Activated CD8-positive, alpha-beta memory T cell treated with anti-CD3 and anti-CD28 coated beads for 48 hours (primary cell): ENCODE data around the gene CDH4.

Experiments used
- DNase-seq, 3 experiments: peaks; one replicate each; pipeline ENCODE4 v3.0.0-alpha.2; 2020; ENCODE audit warnings: low read depth in 2 of 3, low spot score in 2 of 3

The CDH4 gene

DNA sequence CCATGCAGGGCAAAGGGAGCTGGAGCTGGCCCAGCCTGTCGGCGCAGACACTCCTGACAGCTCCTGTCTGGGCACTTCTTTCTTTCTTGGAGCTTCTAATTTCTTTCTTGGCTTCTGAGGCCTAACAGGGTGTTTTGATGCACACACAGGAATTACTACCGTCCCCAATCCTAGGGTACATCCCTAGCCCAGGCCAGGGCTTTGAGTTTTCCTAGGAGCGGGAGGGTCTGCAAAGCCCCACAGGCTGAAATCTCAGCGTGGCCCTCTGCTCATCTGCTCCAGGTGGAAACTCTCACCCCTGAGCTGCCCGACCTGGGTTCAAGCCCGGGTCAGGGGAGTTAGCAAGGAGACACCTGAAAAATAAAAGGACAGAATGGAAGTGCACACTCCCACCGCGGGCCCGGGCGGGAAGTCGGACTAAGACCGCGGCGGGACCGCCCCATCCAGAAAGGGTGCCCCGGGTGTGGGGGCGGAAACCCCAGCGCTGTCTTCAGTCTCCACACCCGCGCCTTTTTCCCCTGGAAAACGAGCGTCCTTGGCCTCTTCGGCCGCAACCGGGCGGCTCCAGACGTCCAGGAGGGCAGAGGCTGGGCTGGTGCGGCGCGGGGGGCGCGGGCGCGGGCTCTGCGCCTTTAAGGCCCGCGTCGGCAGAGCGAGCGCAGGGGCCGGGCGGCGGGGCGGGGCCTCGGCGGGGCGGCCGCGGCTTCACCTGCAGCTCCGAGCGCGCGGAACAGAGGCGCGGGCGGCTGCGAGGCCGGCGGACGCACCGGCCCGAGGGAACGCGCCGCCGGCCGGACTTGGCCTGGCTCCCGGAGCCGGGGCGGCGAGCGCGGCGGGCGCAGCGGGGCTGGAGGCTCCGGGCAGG lies at the start of gene CDH4:
CDH4 (plus strand) TSS at position 733 of the 865 bp plus-strand sequence.
- no peak for DNase-seq

DNA sequence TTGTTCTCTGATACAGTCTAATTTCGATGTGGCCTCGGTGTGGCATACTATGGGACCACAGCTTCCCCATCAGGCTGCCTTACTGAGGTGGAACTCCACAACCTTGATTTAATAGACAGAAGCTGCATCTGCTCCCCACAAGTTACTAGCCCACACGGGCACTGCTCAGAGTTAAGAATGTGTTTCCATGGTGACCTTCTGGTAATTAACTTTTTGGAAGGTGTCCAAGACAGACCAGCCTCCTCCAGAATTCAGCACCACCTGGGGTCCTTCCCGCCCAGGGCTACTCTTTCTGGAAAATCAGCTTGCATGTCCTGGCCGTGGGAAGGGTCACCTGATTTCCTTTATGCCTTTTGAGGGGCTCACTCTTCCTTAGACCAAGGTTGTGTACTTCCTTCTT lies 48.7 kb upstream of the CDH4 start:
- DNase-seq: no peak

DNA sequence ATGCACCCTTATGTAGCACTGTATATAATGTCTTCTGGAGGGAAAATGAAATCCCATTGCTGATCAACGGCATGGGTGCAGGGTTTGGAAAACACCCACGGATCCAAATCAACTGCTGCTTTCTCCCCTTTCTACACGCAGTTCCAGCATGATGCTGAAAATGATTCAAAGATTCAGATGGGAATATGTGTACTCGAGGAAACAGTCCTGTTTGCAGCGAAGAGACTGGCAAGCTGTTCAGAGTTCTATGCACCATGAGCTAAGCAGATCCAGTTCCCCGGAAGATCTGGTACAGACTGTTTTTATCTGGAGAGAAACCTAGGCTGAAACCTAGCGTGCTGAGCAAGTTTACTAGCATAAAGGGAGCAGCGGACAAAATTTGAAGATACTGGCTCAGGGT lies 47.9 kb upstream of the CDH4 start:
- no peak for DNase-seq

DNA sequence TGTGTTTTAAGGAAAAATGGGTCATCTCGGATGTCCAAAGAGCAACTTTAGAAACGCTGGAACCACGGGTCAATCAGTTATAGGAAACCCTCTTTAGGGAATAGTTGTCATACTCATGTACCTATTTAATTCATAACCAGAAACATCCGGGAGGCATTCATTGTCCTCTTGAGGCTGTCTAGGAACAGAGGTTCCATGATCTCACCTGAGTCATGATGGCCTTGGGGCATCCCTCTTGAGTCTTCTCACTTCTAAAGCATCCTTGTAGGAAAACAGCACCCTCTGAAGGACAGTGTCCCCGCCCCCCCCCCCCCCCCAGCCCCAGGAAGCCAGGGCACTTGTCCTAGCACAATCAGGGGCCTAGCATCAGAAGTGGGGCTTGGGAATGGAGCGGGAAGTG lies 46.3 kb upstream of the CDH4 start:
- no peak for DNase-seq

DNA sequence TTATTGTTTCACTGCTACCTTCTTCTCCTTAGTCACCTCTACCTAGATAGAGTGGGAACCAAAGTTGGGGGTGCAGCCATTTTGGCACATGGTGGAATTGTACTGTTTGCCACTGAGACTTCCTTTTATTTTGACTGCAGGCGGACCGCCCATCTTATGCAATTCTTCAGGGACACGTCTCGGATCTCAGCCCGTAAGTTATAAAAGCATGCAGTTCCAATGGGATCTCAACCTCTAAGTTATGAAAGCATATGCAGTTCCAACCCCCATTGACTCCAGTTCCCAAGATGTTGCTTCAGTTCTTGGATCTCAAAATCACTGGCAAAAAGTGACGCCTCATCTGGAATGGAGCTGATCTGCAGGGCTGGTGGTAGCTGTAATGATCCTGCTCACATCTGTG lies 41.2 kb upstream of the CDH4 start:
- no peak for DNase-seq

DNA sequence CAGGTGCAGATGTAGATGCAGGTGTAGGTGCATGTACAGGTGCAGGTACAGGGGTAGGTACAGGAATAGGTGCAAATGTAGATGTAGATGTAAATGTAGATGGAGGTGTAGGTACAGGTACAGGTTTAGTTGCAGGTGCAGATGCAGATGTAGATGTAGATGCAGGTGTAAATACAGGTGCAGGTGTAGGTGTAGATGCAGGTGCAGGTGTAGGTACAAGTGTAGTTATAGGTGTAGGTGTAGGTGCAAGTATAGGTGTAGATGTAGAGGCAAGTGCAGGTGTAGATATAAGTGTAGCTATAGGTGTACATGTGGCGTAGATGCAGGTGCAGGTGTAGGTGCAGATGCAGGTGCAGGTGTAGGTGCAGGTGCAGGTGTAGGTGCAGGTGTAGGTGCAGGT lies 34.2 kb upstream of the CDH4 start:
- no peak for DNase-seq

DNA sequence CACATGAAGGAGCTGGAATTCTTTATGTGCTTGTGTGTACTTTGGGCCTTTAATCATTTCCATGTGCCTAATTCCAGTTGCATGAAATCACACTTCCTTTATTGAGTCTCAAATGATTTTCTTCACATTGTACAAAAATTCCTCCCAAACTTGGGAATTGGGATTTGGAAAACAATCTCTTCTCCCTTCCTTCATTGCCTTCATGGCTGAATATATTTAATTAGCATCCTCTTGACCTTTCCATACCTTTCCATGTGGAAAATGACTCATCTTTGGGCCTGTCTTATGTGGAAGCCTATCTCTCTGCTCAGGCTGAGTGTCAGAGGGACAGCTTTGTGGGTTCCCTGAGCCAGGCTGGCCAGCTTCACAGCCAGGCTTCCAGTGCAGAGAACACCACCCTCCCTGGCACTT lies 33.0 kb upstream of the CDH4 start:
- no peak for DNase-seq

DNA sequence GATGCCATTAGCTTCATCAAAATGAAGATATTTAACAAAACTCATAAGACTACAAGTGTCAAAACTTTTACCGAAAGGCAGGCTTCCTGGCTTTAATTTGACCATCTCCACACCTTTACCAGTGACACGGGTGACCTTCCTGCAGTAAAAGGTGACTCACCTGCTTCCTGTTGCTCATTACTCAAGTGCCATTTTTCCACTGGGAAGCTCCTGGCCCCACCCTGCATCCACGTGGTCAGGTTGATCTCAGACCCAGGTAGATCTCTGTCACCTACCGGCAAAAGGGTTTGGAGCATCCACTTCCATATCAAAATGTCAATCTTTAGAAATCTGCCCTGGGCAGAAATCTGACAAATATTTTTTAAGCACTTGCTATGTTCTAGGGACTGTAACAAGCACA lies 31.9 kb upstream of the CDH4 start:
- DNase-seq: no peak

DNA sequence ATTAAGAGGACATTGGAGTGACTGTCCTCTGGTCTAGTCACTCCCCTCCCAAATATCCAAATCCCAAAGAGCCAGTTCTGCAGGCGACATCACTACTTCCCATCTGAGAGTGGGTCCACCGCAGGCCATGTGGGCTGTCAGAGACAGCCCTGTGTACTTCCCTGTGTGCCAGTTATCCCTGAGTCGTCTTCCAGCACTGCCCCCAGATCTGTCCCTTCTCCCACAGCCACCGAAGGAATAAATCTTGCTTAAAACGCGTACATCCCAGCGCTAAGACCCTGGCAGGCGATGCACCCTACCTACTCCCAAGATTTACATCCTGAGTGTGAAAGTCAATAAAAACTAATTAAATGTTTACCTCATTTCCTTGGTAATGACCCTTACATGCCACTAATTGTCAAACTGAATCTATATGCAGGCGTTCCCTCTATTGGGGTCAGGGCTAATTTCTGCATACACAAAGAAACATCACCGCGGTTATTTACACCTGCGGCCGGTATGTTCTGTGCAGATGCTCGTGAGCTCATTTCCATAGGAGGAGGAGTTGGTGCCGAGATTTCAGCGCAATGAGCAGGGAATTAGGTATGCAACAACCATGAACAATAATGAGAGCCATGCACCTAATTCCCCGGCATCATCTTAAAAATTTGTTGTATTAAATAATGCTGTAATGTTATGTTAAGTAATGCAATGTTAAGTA lies 31.3 kb upstream of the CDH4 start:
- DNase-seq: no peak

DNA sequence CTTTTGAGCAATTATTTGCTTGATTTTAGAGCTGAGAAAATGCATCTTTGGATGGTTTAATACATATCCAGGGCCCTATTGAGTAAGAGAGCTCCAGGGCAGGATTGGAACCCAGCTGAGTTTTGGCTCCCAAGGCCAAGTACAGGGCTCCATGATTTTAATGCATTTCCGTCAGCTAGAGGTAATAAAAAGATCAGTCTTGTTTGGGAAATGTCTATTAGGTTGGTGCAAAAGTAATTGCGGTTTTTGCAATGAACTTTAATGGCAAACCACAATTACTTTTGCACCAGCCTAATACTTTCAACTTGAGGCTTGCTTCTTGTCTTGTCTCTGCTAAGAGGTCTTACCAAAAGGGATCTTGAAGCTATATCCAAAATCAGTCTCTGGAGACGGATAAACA lies 29.4 kb upstream of the CDH4 start:
- no peak for DNase-seq

DNA sequence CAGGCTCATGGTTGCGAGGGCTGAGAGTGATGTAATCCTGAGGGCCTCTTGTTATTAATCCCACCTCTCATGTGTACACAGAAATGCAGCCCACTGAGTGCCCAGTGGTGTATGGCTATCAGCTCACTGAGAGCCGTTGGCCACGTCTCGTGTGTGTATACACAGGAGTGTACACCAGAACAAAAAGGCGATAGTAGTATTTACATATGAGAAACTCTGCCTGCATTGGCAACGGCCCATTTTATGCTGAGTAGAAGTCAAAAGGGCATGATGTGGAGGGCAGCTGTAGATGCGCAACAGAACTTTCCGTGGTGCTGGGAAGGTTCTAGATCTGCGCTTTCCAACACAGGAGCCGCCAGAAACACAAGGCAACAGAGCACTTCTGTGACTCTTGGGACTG lies 28.9 kb upstream of the CDH4 start:
- DNase-seq: no peak

DNA sequence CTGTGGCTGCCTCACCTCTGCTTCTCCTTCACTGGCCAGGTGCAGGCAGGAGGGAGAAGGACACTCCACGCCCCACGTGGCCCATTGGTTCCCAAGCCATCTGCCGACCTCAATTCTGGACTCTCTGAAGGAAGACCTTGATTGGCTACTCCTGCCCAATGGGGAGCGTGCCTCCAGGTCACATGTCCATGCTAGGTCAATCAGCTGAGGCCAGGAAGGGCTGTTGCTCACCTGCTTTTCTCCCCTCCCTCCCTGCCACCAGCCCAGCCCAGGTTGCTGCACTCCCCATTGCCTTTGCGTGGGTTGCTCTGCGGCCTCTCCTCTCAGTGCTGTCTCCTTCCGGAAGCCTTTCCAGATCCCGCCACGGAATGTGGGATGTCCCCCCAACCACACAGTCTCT lies 21.9 kb upstream of the CDH4 start:
- DNase-seq: no peak

DNA sequence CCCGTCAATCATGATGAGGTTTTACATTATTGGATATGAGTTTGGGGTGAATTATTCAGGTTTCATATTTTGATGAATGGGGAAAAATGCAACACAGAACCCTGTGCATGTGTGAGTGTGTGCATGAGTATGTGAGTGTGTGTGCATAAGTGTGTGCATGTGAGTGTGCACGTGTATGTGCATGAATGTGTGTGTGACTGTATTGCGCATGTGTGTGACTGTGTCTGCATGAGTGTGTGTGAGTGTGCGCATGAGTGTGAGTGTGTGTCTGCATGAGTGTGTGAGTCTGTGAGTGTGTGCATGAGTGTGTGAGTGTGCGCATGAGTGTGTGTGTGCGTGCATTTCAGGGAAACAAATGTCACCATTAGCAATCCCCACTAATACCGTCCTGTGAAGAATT lies 18.5 kb upstream of the CDH4 start:
- no peak for DNase-seq

DNA sequence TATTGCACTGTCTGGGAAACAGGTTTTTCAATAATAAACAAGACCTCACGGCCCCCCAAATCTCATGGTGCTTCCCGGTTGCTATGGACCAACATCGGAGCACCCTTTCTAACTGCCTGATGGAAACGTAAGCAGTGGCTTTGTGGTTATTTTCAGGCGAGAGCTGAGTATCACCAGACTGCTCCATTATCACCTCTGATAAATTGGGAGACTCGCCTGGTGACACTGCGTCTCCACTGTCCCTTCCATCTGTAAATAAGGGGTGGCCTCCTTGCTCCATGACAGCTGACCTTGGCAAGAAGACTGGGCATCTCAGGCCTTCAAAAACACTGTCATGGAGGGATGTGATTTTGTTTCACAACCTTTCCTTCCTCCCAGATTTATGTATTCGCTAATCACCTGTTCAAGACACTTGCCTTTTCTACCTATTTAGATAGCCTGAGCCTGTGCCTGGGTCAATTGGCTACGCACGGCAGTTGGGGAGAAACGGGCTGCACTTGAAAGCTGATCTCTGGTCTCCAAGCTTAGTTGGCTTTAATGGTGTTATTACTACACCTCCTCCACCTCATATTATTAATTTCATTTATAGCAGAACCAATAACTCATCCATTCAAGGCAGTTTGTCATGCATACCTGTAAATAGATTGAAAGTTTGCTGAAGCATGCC lies 17.7 kb upstream of the CDH4 start:
- DNase-seq: no peak

DNA sequence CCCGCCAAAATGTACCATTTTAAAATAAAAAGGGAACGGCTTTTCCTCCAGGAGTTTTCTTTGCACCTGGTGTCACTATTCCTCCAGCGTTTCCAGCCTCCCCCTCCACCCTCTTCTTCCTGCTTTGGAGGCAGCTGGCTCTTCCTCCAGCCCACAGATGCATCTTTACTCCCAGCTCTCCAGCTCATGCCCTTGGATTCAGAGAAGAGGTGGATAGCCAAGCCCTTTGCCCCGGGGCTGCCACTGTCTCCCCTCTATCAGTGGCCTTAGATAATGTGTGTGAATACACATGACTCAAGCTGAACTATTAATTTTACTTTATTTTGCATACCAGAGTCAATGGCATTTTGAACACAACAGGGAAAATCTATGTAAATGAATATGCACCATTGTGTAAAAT lies 15.3 kb upstream of the CDH4 start:
- DNase-seq: no peak

DNA sequence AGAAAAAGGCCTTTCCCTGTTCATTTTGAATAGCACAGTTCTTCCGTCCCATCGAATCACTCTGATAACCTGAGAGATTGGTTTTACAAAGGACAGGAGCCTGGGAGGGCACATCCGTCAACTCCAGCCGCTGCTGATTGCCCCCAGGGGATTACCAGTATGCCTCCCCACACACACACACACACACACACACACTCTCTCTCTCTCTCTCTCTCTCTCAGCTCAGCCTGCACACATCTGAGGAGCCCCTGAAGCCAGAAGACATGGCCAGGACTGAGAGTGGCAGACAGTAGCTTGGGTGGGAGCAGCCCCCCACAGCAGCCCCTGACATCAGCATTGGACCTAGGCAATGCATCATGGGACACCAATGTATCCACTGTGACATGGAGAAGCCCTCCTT lies 13.2 kb upstream of the CDH4 start:
- DNase-seq: no peak

DNA sequence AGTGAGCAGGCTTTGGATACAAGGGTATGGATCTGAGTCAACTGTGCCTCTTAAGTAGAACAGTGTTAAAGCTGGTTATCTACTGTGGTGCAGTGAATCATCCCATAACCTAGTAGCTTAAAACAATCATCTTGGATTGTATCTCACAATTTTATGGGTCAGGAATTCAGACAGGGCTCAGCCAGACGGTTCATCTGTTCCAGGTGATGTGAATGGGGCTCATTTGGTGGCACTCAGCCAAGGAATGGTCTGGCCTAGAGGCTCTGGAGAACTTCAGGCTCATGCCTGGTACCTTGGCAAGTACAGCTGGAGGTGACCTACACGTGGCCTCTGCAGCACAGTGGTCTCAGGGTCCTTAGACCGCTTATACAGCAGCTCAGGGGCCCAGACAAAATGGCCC lies 11.2 kb upstream of the CDH4 start:
- DNase-seq: no peak

DNA sequence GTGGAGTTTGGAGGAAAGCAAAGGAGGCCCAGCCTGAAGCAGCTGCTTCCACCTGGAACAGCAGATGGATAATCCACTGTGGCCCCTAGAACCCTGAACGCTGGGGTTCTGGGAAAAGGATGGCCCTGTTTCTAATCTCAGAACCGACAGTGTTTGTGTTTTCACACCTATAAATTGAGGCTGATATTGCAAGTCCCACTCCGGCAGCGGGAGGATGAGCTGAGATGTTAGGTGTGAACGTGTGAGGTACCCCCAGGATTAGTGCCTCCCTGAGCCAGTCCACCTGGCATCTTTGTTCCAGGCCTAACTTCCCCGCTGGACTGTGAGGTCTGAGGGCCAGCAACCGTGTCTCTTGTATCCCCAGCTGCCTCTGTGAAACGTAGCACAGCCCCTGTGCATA lies 7.8 kb upstream of the CDH4 start:
- DNase-seq: no peak

DNA sequence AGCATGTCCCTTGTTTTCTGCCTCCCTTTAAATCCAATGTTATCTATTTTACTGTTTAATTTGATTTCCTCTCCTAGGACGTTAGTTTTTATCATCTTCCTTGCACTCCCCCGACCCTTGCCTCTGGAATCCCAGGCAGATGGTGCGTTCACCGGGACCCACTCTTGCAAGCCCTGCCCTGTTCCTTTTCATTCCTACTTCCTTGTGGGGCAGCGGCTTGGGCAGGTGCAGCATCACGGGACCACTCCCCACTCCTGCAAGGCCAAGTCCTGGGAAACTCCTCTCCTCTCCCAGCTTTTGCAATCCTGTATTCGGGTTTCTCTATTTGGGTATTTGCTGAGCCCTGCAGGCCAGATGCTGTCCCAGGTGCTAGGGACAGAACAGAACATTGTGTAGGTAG lies 5.8 kb upstream of the CDH4 start:
- DNase-seq: no peak

DNA sequence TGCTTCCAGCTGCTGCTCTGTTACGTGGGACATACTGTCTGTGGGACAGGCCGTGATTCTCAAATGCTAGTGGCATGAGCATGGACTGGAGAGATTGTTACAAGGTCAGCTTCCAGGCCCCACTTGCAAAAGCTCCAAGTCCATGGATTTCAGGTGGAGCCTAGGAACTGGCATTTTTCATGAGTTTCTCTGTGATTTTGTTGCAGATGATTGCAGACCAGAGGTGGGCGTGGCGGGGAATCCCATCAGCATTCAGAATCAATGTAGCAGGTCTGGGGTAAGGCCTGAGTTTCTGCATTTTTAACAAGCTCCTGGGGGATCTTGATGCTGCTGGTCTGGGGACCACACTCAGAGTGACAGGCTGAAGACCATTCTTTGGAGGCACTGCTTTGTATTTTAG lies 2.4 kb upstream of the CDH4 start:
- no peak for DNase-seq

DNA sequence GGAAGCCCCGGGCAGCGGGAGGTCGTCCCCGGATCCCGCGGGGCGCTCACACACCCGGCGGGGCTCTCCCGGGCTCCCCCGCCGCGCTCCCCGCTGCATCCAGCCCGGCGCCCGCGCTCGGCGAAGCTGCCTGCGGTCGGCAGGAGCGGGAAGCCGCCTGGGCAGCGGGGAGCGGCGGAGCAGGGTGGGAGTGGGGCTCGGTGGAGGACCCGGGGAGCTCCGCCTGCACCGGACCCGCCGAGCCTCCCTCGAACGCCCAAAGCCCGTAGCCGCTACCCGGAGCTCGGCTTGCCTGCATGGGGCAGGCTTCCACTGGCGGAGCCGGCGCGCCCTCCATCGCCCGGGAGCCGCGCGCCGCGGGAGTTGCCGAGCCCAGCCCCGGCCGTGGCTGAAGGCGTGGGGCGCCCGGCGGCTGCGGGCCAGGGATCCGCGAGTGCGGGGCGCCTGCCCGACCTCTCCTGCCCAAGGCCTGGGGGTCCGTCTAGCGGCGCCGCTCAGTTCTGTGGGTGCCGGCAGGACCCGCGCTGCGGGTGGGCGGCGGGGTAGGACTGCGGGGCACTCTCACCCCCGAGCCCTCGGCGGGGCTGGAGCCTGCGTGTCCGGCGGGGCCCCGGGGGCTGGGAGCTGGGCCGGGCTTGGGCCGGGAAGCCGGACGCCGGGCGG lies 671 bp downstream of the CDH4 start:
- DNase-seq: no peak

DNA sequence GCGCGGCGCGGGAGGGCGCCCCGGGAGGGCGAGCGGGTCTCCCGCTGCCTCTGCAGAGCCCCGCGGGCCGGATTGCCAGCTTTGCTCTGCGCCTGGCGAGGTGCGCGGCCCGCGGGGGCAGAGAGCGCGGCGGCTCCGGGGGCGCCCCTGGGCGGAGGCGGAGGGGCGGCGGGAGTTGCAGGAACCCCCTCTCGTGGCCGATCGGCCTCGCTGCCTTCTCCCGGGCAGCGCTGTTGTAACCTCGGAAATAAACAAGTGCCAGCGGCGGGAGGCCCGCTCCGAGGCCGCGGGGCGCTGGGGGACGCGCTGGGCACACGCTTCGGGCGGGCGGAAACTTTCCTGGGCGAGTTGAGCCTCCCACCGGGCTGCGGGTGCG lies 1.2 kb downstream of the CDH4 start:
- no peak for DNase-seq
